Activated T-helper 9 cell treated with anti-CD3 and anti-CD28 coated beads, Interleukin-2, amount 50 U/mL, for 16 hours (primary cell): Measurements from ENCODE around the gene HSD17B7.
A peak's percentile ranks its signal among the peaks of the same experiment; 100 is the strongest.
"Not testable (repeated sequence)": the region's sequence is repeated elsewhere in the genome, so short reads cannot be mapped to it uniquely, and the experiment has no call there.

Experiments used
- DNase-seq: peaks from one replicate; pipeline ENCODE4 v3.0.0-alpha.2; 2020; ENCODE audit warnings: low read depth

HSD17B7 gene

GRCh38 chr1:162807503-162807902 lies 17.0 kb downstream of the HSD17B7 start:
- not testable (repeated sequence) for DNase-seq

GRCh38 chr1:162812357-162812756 lies 21.9 kb downstream of the HSD17B7 start:
- DNase-seq, result not testable (repeated sequence)

- DNase-seq, result not testable (repeated sequence)
Measured at GRCh38 chr1:162818136-162818535, 27.6 kb downstream of the HSD17B7 start.

- not testable (repeated sequence) for DNase-seq
Measured at GRCh38 chr1:162818666-162819065, 28.2 kb downstream of the HSD17B7 start.

- no peak for DNase-seq
Measured at GRCh38 chr1:162822391-162823200, 32.1 kb downstream of the HSD17B7 start.

GRCh38 chr1:162823231-162823630 lies 32.7 kb downstream of the HSD17B7 start:
- DNase-seq, result no peak

- no peak for DNase-seq
Measured at GRCh38 chr1:162823771-162824525, 33.4 kb downstream of the HSD17B7 start.

GRCh38 chr1:162829268-162829667 lies 38.8 kb downstream of the HSD17B7 start:
- no peak for DNase-seq

- no peak for DNase-seq
Measured at GRCh38 chr1:162832470-162832869, 42.0 kb downstream of the HSD17B7 start.

GRCh38 chr1:162835157-162835899 lies 44.8 kb downstream of the HSD17B7 start:
- no peak for DNase-seq

- DNase-seq, result no peak
Measured at GRCh38 chr1:162838863-162839262, 48.4 kb downstream of the HSD17B7 start.

- no peak for DNase-seq
Measured at GRCh38 chr1:162840250-162840839, 49.8 kb downstream of the HSD17B7 start.

GRCh38 chr1:162844153-162844552 lies 53.7 kb downstream of the HSD17B7 start:
- DNase-seq, result no peak

GRCh38 chr1:162846256-162847212 lies 56.0 kb downstream of the HSD17B7 start:
- no peak for DNase-seq

GRCh38 chr1:162847839-162848453 lies 57.4 kb downstream of the HSD17B7 start:
- peak; percentile 72 for DNase-seq

GRCh38 chr1:162849711-162850110 lies 59.2 kb downstream of the HSD17B7 start:
- DNase-seq, result no peak

GRCh38 chr1:162851341-162851740 lies 60.8 kb downstream of the HSD17B7 start:
- no peak for DNase-seq

- peak; percentile 10 for DNase-seq
Measured at GRCh38 chr1:162854245-162854882, 63.9 kb downstream of the HSD17B7 start.

GRCh38 chr1:162855461-162856150 lies 65.1 kb downstream of the HSD17B7 start:
- DNase-seq, result no peak
